Muscle layer of colon (tissue), 2 donors: ENCODE results near the gene SORD.

Experiments
- H3K27ac ChIP-seq: one replicate; pipeline ENCODE4 v1.7.0; 2013; ENCODE audit warnings: low read depth, mild to moderate bottlenecking, low read length, moderate library complexity
- H3K27me3 ChIP-seq, 2 donors: one replicate each; pipeline ENCODE4 v1.7.0; 2013; ENCODE audit warnings: low read length in 2 of 2, mild to moderate bottlenecking in 2 of 2; ENCODE audit not compliant: insufficient read depth in 2 of 2, control insufficient read depth in 1 of 2
- H3K36me3 ChIP-seq: one replicate; pipeline ENCODE4 v1.7.0; 2013; ENCODE audit warnings: mild to moderate bottlenecking, low read length; ENCODE audit not compliant: insufficient read depth
- H3K4me1 ChIP-seq: one replicate; pipeline ENCODE4 v1.7.0; 2013; ENCODE audit warnings: mild to moderate bottlenecking, low read length; ENCODE audit not compliant: insufficient read depth
- H3K4me3 ChIP-seq, 2 donors: one replicate each; pipeline ENCODE4 v1.7.0; 2013; ENCODE audit warnings: low read length in 2 of 2, low read depth in 1 of 2, mild to moderate bottlenecking in 1 of 2, moderate library complexity in 1 of 2
- H3K9ac ChIP-seq: one replicate; pipeline ENCODE4 v1.7.0; 2013; ENCODE audit warnings: low read length
- H3K9me3 ChIP-seq: one replicate; pipeline ENCODE4 v1.7.0; 2013; ENCODE audit warnings: mild to moderate bottlenecking, low read length
- donor health status: abdominal sarcoma.
- donor health status: Adenocarcinoma of cecum.

SORD gene

DNA sequence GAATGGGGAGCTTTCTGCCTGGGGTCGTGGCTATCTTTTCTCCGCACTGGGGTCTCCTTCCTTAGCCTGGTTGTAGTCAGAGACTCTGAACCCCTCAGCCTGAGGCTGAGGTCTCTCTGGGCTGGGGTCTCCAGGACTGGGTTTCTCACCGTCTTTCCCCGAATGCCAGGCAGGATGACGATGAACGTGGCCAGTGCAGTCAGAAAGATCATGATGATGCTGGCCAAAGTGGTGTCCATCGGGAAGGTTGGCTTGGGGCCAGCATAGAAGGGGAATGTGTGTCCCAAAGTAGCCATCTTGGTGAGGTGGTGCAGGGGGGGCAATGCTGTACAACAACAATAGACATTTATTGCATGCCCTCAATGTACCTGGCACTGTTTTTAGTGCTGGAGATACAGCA lies 99.7 kb downstream of the SORD start:
- H3K27me3 ChIP-seq = peaks cover 2 to 16% of the 10 kb centered on the region in 2 donors
- no peak overlapping the region for H3K9ac ChIP-seq
- no peak overlapping the region for H3K4me3 ChIP-seq
- H3K9me3 ChIP-seq = no peaks in the 10 kb centered on the region
- no peaks in the 10 kb centered on the region for H3K36me3 ChIP-seq
- H3K4me1 ChIP-seq = peaks cover 3% of the 10 kb centered on the region
- H3K27ac ChIP-seq = no peak overlapping the region

- Histone ChIP-seq H3K36me3 (no peaks in the 10 kb centered on the region), H3K27ac (no peak overlapping the region), H3K27me3 (peaks cover 5 to 18% of the 10 kb centered on the region in 2 donors)
These were observed 100.4 kb downstream of the SORD start for GRCh38 chr15:45123397-45123796.

GRCh38 chr15:45126535-45127158 lies 103.7 kb downstream of the SORD start:
- H3K36me3 ChIP-seq = no peaks in the 10 kb centered on the region
- no peaks in the 10 kb centered on the region for H3K9me3 ChIP-seq
- H3K4me3 ChIP-seq = no peak overlapping the region
- H3K9ac ChIP-seq = no peak overlapping the region
- H3K4me1 ChIP-seq = no peaks in the 10 kb centered on the region
- H3K27ac ChIP-seq = no peak overlapping the region
- H3K27me3 ChIP-seq = peaks cover 23 to 40% of the 10 kb centered on the region in 2 donors

More at GRCh38 chr15:45123397-45123796, 100.4 kb downstream of the SORD start:
- Histone ChIP-seq H3K4me1 (no peaks in the 10 kb centered on the region), H3K9me3 (no peaks in the 10 kb centered on the region), H3K4me3 (no peak overlapping the region), H3K9ac (no peak overlapping the region)
